ACC112 (cell line): ENCODE data around the gene DPP6.

Experiments used
- H2AFZ ChIP-seq: fragments of 200-600 bp; sonication (generic); one replicate; pipeline ENCODE4 v1.6.0; 2017; ENCODE audit warnings: antibody characterized with exemption, low read length; ENCODE audit not compliant: unreplicated experiment
- H3K27ac ChIP-seq: fragments of 200-600 bp; sonication (generic); 2 replicates; pipeline ENCODE4 v1.5.1; 2014; ENCODE audit warnings: low read depth, mild to moderate bottlenecking, antibody characterized with exemption, low read length, moderate library complexity
- H3K27me3 ChIP-seq: fragments of 200-600 bp; sonication (generic); 2 replicates; pipeline ENCODE4 v1.6.1; 2014; ENCODE audit warnings: mild to moderate bottlenecking, antibody characterized with exemption, low read length, moderate library complexity, mixed read lengths; ENCODE audit not compliant: insufficient read depth
- H3K36me3 ChIP-seq: fragments of 200-600 bp; sonication (generic); 2 replicates; pipeline ENCODE4 v1.6.1; 2016; ENCODE audit warnings: mild to moderate bottlenecking, antibody characterized with exemption, low read length, moderate library complexity, mixed read lengths; ENCODE audit not compliant: insufficient read depth
- H3K4me1 ChIP-seq: fragments of 200-600 bp; sonication (generic); one replicate; pipeline ENCODE4 v1.6.1; 2016; ENCODE audit warnings: low read length, mixed read lengths; ENCODE audit not compliant: insufficient read depth, unreplicated experiment, control insufficient read depth
- H3K4me3 ChIP-seq: fragments of 200-600 bp; sonication (generic); 2 replicates; pipeline ENCODE4 v1.5.1; 2014; ENCODE audit warnings: mild to moderate bottlenecking, low read depth, low read length
- H3K79me2 ChIP-seq: fragments of 200-600 bp; sonication (generic); one replicate; pipeline ENCODE4 v1.6.0; 2016; ENCODE audit warnings: low read length; ENCODE audit not compliant: control insufficient read depth, unreplicated experiment, insufficient read depth

Gene DPP6

DNA sequence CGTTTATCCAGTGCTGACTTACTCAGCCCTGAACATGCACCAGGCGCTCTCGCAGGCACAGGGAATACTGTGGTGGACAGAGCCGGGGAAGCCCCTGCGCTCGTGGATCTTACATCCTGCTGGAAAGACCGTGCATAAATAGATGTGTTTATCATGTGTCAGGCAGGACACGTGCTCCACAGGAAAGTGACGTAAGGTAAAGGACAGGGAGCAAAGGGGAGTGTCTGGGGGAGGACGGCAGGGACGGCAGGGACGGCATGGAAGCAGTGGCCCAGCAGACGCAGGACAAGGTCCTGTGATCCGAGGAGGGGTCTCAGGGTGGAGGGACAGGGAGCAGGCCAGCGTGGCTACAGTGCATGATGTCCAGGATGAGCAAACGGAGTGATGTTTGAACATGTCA is 540.2 kb downstream of the DPP6 start:
- no peak overlapping the region for H2AFZ ChIP-seq
- no peak overlapping the region for H3K4me3 ChIP-seq
- H3K79me2 ChIP-seq, result no peaks in the 10 kb centered on the region
- no peaks in the 10 kb centered on the region for H3K27me3 ChIP-seq
- H3K27ac ChIP-seq, result no peak overlapping the region
- no peaks in the 10 kb centered on the region for H3K36me3 ChIP-seq
- H3K4me1 ChIP-seq, result no peaks in the 10 kb centered on the region

- Histone ChIP-seq H3K36me3 (no peaks in the 10 kb centered on the region), H3K27me3 (no peaks in the 10 kb centered on the region), H3K27ac (no peak overlapping the region), H3K4me3 (no peak overlapping the region), H3K79me2 (no peaks in the 10 kb centered on the region), H2AFZ (no peak overlapping the region), H3K4me1 (no peaks in the 10 kb centered on the region)
Measured at GRCh38 chr7:154598396-154598795, 546.2 kb downstream of the DPP6 start.

DNA sequence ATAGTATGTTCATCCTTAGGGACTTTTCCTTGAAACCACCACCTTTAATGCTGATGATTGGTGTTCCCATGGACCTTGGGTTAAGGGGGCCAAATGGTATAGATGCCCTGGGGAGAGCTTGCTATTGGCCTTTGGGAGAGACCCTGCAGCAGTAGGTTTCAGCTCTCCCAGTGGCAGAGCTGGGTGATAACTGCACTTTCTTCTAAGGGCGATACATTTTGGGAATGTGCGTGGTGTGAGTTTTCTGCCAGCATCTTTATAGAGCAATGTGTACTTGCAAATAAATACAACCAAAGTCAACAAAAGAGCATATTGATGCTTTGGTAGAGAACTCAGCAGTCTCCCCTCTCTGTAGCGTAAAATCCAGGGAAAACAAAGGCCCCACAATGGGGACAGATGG is 546.7 kb downstream of the DPP6 start:
- Histone ChIP-seq H3K27me3 (no peaks in the 10 kb centered on the region), H3K27ac (no peak overlapping the region), H3K4me1 (no peaks in the 10 kb centered on the region), H3K4me3 (no peak overlapping the region), H3K36me3 (no peaks in the 10 kb centered on the region), H3K79me2 (no peaks in the 10 kb centered on the region), H2AFZ (no peak overlapping the region)

DNA sequence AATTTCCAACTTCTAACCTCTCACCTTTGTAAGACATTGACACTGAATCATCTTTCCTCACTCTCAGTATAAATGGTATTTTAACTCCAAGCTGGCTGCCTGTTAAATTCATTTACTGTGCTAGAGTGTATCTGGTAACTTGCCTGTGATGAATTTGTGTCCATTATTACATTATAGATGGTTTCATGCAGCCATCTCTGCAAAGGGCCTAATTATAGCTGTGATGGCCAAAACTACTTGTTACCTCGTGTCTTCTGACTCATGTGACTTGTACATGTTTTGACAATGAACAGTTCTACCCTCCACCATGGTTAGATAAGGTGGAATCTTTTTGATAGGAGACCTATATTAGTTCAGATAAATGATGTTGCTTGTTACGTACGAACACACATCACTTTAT is 558.7 kb downstream of the DPP6 start:
- no peaks in the 10 kb centered on the region for H3K27me3 ChIP-seq
- H3K27ac ChIP-seq, result no peak overlapping the region
- H3K4me3 ChIP-seq, result no peak overlapping the region
- no peaks in the 10 kb centered on the region for H3K79me2 ChIP-seq
- no peaks in the 10 kb centered on the region for H3K36me3 ChIP-seq
- H2AFZ ChIP-seq, result no peak overlapping the region
- no peaks in the 10 kb centered on the region for H3K4me1 ChIP-seq

DNA sequence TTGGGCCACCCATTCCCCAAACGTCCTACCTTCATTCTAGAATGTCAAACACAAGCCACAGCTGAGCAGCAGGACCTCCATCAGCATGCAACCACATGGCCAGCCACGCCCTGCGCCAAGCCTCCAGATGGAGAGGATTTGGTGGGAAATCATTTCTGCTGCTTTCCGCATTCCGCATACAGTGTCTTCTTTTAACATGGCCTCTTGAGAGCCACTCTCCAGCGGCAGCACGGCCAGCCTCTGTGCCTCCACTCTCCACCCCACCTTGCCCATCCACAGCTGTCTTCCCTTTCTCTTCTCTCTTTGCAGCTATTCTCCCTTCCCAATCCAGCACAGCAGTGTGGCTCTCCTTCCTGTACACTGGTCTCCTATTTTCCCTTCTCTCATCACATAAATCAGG is 561.6 kb downstream of the DPP6 start:
- no peaks in the 10 kb centered on the region for H3K79me2 ChIP-seq
- H3K27ac ChIP-seq, result no peak overlapping the region
- no peak overlapping the region for H2AFZ ChIP-seq
- H3K27me3 ChIP-seq, result no peaks in the 10 kb centered on the region
- no peaks in the 10 kb centered on the region for H3K36me3 ChIP-seq
- H3K4me1 ChIP-seq, result no peaks in the 10 kb centered on the region
- no peak overlapping the region for H3K4me3 ChIP-seq

DNA sequence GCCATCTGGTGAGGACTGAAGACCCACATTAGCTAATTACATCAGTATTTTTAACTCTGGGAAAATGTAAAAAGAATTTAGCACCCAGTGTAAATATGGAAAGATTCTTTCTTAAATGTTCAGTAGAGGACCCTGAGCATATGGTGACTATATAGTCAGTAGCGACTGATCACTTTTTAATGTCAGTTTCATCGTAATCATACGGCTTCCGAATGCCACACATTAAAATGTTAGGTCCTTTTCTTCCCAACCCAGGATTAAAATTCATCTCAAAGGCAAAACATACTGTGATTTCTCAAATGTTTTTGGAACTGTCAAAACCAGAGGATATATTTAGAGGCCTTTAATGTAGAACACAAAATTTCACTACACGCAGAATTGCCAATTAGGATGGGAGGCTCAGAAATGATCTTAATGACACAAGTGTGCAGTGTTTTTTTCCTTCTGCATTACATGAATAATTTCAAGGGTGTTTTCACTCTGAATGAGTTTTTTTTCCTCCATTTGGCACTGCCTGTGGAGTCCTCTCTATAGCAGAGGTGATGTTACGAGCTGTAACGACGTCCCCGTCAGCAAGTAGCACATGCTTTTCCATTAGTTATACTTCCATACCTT is 568.0 kb downstream of the DPP6 start:
- Histone ChIP-seq H3K27me3 (no peaks in the 10 kb centered on the region), H3K4me3 (no peak overlapping the region), H3K36me3 (no peaks in the 10 kb centered on the region)

GRCh38 chr7:154623399-154623798 is 571.2 kb downstream of the DPP6 start:
- Histone ChIP-seq H3K4me1 (no peaks in the 10 kb centered on the region), H3K27me3 (no peaks in the 10 kb centered on the region), H3K27ac (no peak overlapping the region), H3K79me2 (no peaks in the 10 kb centered on the region), H3K4me3 (no peak overlapping the region), H2AFZ (no peak overlapping the region), H3K36me3 (no peaks in the 10 kb centered on the region)

More for the DNA sequence above, 568.0 kb downstream of the DPP6 start:
- Histone ChIP-seq H3K27ac (no peak overlapping the region), H3K79me2 (no peaks in the 10 kb centered on the region), H3K4me1 (no peaks in the 10 kb centered on the region), H2AFZ (no peak overlapping the region)

GRCh38 chr7:154627646-154628290 is 575.6 kb downstream of the DPP6 start:
- Histone ChIP-seq H3K27me3 (no peaks in the 10 kb centered on the region), H3K27ac (no peak overlapping the region), H3K79me2 (no peaks in the 10 kb centered on the region), H3K4me1 (no peaks in the 10 kb centered on the region), H3K4me3 (no peak overlapping the region), H2AFZ (no peak overlapping the region), H3K36me3 (no peaks in the 10 kb centered on the region)

DNA sequence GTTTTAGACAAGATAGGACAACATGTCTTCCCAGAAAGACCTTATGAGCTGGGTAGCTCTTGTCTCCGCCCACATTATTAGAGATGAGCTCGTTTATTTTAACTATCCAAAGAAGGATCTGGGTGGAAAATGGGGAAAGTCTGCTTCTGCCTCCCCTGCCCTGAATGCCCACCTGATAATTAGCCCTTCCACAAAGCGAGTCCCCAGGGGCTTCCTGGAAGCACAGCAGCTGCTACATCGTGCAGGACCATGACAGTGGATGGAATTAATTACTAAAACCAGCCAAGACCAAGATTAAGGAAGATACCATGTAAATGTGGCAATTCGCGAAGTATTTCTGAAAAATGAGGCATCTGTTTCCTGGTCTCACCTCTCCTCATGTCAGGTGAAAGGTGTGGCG is 576.4 kb downstream of the DPP6 start:
- no peak overlapping the region for H3K27ac ChIP-seq
- no peaks in the 10 kb centered on the region for H3K79me2 ChIP-seq
- no peak overlapping the region for H2AFZ ChIP-seq
- no peaks in the 10 kb centered on the region for H3K36me3 ChIP-seq
- no peaks in the 10 kb centered on the region for H3K27me3 ChIP-seq
- H3K4me3 ChIP-seq, result no peak overlapping the region
- H3K4me1 ChIP-seq, result no peaks in the 10 kb centered on the region

GRCh38 chr7:154631162-154631561 is 579.0 kb downstream of the DPP6 start:
- Histone ChIP-seq H3K79me2 (no peaks in the 10 kb centered on the region), H3K27me3 (no peaks in the 10 kb centered on the region), H3K36me3 (no peaks in the 10 kb centered on the region), H3K27ac (no peak overlapping the region), H3K4me3 (no peak overlapping the region), H2AFZ (no peak overlapping the region), H3K4me1 (no peaks in the 10 kb centered on the region)

GRCh38 chr7:154633641-154634040 is 581.4 kb downstream of the DPP6 start:
- H3K4me3 ChIP-seq, result no peak overlapping the region
- H3K79me2 ChIP-seq, result no peaks in the 10 kb centered on the region
- H2AFZ ChIP-seq, result no peak overlapping the region
- H3K36me3 ChIP-seq, result no peaks in the 10 kb centered on the region
- no peak overlapping the region for H3K27ac ChIP-seq
- no peaks in the 10 kb centered on the region for H3K4me1 ChIP-seq
- no peaks in the 10 kb centered on the region for H3K27me3 ChIP-seq
